HG02588 (cell line): Measurements from ENCODE around the gene BCAR3.

Experiments
- ATAC-seq: cut with Tn5 transposase; IDR thresholded peaks from one replicate; pipeline ENCODE4 v1.9.1; 2021; ENCODE audit warnings: mild to moderate bottlenecking, moderate library complexity; ENCODE audit not compliant: unreplicated experiment

BCAR3 gene

DNA sequence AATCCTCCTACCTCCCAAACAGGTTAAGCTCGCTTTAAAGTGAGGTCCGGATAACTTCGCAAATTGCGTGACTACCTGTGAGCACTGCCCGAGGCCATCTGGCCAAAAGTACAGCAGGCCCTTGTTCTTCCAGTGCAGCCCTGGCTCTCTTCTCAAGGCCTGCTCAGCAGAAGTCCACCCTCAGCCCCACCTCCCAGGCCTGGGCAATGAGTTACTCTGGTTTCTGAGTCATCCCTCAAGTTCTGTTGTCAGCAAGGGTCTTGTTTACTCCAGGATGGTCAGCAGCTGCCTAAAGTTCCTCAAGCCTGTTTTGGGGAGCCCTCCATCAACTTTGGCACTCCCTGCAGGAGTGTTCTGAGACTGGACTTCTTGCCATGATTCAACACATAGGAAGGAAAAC lies 101.7 kb downstream of the BCAR3 start:
- no peak for ATAC-seq

DNA sequence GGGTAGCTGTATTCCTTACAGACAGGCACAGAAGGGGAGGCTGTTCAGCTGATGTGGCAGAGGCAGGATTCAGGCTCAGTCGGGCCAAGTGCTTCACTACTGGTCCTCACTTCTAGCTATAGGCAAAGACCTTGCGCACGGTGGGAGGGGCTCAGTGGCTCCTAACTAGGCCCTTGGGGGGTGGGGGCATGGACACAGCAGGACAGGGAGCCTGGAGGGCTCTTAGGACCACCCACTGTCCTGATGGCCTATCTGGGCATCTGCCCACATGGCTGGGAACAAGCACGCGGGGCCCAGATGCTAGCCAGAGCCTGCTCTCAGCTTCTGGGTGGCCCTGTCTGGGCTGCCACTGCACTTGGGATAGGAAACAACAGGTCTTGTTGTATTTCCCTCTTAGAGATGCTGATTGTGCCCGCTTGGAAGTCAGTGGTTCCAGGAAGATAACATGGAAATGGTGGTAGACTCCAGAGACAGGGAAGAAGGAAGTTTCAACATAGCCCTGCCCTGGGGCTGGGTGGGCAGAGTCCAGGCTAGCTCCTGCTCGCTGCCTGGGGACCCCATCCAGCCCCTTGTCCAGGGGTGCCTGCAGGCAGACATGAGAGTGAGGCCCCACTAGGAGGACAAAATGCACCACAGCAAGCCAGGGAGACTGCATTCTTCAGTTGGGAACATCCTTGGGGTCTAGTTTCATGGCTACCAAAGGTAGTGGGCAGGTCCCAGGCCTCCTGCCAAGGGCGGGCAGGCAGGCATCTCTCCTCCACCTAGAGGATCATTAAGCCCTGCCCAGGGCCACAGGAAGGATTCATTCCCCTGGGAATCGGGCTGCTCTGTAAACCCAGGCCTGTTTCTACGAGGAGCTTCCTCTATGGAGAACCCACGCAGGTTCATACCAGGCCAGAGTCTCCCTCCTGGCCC lies 102.5 kb downstream of the BCAR3 start:
- no peak for ATAC-seq

DNA sequence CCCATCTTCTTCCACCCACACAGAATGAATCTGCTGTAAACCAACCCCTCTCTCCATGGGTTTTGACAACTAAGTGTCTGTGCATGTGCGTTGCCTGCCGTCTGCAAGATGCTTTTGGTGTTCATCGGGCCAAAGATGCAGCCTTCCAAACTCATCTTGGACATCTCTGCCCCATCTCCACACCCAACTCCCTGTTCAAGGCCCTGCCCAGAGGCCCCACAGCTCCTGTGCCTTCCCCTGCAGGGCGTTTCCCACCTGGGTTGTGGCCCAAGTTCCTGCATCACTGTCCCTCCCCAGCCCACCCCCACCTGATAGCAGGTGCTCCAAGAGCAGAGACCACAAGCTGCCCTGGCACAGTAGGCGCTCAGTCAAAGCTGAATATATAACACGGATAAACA lies 103.2 kb downstream of the BCAR3 start:
- ATAC-seq, result no peak

DNA sequence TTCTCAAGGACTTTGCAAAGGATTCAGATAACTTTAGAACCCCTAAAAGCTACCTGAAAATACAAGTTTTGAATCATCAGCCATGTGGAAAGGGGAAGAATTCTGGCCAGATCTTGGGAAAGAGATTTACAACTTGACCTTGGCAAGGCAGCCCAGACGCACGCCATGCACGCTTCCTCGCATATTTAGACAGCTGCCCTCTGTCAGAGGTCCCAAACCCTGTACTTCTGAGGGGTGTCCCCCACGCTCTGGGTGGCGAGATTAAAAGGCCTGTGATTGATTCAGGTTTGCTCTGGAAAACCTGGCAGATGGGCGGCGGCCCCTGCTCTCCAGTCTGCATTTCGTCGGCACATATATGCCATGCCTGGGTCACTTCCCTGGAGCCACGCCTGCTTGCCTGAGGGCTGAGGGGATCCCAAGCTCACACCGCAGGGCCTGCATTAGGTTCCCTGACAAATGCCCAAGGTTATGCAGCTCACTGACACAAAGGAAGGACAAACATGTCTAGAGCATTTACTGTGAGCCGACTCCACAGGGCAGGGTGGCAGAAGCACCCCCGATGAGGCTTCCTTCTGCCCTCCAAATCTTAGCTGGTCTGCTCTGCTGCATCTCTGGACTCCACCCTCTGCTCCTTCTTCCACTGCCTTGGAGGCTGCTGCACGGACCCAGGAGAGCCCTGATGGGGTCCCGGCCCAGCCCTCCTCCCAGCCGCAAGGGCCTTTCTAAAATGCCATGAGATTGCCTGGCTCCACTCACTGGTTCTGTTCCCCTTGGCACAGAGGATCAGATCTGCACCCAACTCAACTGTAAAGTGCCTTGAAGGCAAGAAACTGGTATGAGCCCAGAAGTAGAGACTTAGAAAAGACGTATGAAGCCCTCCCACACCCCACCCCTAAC lies 103.9 kb downstream of the BCAR3 start:
- no peak for ATAC-seq

DNA sequence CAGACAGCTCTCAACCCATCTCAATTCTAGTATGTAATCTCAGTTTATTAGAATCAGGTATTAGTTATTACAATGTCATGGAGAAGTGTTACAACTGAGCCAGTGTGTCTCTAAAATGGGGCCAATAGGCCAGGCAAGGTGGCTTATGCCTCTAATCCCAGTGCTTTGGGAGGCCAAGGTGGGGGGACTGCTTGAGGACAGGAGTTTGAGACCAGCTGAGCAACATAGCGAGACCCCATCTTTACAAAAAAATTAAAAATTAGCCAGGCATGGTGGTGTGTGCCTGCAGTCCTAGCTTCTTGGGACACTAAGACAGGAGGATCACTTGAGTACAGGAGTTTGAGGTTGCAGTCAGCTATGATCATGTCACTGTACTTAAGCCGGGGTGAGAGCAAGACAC lies 104.9 kb downstream of the BCAR3 start:
- no peak for ATAC-seq

DNA sequence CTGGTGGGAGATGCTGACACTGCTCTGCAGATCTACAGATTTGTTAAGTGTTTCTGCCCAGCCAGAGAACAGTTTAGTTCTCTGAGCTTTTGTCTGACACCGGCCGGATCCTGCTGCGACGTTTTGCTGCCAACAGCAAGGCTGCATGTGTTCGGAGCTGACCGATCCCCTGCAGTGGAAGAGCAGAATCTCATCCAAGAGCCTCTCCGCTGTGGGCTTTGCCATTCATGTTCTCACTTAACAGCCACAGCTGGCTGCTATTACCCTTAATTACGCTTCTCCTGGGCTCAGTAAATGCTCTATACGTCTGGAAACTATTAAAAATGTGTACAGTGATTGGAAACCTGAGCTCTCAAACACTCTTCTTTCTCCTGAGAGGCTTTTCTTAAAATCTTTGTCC lies 105.3 kb downstream of the BCAR3 start:
- ATAC-seq, result no peak

DNA sequence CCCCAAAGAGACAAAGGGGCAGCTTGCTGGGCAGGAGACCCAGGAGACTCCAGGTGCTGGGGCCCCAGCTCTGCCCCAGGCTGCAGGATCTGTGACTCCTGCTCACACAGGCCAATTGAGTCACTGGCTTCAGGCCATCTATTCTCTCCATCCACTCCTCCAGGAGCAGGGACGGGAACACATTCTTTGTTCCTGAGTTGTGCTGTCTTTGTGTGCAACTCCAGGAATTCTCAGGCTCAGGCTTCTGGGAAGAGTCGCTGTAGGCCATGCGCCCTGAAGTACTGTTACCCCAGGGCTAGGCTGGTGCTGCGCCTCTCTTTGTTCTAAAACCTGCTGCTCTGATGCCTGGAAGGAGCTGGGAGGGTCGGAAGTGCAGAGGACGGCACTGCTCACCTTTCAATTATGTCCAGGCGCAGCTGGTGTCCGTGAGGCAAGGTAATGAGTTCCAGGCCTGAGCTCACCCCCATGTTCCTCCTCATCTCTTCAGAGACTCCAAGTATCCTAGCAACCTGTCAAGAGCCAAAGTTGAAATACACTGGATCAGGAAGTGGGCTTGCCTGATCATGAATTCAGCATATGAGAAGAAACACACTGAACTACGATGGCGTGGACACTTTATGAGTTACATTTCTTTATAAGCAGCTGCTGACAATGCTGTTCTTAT lies 105.9 kb downstream of the BCAR3 start:
- ATAC-seq, result no peak

DNA sequence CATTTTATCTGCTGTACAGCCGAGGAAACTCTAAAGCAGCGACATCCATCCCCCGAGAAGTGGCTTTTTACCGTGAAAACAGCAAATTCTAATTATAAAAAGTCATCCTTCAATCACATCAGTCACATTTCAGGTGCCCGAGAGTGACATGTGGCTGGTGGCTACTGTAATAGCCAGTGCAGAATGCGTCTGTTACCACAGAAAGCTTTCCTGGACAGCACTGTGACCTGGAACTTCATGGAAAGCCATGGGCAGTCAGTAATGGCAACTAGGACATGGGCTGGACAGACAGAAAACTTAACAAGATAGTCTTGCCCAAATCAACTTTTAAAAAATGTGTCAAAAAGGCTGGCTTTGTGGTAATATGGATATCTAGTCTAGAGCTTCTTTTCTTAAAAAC lies 106.6 kb downstream of the BCAR3 start:
- no peak for ATAC-seq

DNA sequence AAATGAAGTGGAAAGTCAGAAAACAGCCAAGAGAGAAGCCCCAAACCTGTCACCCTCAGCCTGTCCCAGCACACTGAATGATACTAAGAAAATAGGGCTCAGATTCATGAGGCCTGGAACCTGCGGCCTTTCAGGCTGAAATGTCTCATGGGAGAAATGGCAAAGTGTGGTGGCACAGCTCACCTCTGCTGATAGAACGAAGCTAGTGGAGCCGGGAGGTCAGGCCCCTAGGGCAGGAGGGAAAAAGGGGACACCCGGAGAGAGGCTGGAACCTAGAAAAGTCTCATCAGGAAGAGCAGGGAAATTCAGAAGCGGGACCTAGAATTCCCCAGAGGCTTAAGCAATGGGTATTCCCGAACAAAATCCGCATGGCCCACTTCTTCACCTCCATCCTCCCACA lies 107.1 kb downstream of the BCAR3 start:
- ATAC-seq, result no peak

DNA sequence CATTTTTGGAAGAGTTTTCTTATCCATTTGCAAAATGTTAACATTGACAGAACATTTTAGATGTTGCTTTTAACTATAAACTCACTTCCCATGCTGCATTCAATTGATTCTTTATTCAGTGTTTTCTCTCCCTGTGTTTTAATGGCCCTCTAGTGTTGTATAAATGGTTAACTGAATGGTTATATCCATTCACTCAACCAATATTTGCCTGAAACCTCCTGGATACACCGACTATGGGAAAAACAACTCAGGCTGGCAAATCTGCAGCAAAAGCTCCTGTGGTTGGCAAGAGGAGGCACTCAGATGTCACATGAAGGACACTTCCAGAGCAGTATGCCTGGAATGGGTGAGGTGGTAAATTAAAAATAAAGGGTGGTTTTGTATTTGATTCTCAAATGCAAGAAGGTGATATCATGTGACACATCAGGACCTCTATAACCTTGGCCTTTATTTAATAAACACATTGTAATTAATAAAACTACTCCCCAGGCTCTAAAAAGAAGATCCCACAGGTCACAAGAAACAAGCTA lies 107.6 kb downstream of the BCAR3 start:
- no peak for ATAC-seq

DNA sequence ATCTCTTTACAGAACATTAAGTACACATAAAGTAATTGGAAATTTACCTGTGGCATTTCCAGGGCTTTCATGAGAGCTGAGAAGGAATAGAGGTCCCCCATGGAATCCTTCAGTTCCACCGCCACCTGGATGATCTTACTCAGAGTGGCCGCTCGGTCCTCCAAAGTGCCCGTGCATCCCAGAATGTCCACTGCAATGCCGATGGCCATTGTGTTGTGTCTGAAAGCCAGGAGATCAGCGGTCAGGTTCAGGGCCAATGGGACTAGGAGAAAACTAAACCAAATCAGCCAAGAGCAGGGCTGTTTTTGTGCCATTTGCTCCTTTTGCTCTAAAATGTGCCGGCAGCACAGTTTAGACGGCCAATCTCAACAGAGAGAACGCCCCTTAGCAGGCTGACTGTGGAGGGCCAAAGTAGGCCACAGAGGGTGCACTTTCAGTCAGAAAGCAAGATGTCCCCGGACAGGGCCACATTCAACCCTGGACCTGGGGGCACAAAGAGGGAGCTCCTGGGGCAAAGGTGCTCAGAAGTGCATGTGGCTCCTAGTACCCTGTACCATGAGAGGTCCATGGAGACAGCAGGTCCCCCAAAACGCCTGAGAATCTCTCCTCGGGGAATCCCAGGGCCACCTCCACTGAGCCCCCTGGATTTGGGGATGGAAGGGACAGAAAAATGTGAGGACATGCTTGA lies 109.9 kb downstream of the BCAR3 start:
- no peak for ATAC-seq

DNA sequence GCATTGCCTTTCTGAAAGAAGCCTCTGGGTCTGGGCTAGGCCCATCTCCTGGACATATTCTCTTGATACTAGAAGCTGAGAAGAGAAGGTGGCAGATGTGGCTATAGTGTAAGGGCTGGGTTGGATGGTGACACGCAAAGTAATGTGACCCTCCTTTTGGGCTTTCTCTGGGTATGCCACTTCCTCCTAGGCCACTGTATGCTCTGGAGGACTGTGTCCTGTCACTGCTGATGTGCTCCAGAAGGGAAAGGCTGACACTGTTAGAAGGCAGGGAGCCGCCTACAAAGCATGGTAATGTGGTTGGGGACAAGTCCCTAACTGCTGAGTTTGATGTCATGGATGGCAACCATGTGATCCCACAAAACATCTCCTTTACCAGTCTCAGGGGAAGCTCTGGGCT lies 112.1 kb downstream of the BCAR3 start:
- no peak for ATAC-seq

DNA sequence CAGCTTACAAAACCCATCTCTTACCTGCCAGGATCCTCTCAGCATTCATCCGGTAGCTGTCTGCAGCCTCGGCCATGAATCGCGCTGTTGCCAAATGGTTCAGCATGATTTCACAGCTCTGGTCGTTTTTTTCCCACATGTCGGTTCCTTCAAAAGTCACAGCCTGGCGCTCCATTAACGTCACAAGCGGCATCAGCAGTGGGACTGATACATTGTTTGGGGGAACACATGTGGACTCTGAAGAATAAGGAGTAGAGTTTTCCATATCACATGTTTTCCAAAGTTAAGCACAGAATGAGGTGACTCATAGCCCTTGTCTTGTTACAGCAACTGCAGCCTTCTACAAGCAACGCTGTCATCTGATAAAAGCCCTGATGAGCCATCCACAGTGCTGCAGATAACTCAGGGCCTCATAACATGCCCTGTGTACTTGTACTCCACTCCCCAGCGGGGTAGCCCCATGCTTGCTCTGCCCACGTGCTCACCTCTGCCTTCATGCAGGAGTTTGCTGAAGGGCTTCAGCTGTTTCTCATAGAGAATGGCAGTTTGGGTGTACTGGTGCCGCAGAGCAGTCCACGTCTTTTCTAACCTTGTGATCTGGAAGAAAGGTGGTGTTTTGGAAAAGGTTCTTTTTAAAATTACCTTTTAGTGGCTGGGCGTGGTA lies 114.2 kb downstream of the BCAR3 start:
- ATAC-seq, result no peak

DNA sequence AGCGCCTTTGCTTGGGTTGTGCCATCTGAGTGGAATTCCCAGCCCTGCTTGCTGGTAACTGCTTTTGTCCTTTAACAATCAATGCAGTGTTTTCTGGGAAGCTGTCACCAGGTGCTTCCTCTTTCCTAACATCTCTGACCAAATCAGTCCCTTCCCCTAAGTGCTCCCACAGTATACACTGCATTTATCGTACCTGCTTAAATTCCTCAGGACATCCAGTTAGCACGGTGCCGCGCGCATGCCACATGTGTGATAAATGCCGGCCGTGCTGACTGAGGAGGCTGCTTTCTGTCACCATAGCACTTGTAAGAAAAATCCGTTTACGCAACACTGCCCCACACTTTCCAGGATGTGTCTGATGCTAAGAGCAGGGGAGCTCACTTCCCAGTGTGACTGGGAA lies 115.4 kb downstream of the BCAR3 start:
- no peak for ATAC-seq

DNA sequence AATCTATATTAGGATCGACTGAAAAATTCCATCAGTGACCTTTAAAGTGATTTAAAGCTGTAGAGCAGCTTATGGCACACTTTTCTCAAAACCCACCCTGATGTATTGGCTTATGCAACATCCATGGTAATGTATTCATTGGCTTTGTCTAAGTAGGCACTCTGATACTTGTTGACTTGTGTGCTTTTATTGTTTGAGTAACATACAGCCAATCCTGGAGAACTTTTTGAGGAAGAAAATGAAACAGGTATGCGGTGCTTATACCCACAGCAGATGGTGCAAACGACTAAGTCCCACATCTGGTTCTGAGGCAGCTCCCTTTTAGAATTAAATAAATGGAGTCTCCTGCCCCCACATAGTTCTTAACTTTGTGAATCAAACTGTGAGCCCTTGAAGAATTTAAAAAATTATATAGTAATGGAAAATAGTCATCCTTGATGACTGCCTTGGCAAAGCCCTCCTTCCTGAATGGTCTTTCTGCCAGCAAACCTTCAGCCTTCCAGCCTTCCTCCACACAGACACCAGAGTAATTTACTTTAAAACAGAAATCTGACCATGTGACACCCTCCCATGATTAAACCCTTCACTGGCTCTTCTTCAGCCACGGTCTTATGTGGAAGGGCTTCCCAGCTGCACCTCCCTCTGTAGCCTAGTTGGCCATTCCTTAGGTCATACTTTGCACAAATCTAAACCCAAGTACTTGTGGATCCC lies 116.0 kb downstream of the BCAR3 start:
- no peak for ATAC-seq

DNA sequence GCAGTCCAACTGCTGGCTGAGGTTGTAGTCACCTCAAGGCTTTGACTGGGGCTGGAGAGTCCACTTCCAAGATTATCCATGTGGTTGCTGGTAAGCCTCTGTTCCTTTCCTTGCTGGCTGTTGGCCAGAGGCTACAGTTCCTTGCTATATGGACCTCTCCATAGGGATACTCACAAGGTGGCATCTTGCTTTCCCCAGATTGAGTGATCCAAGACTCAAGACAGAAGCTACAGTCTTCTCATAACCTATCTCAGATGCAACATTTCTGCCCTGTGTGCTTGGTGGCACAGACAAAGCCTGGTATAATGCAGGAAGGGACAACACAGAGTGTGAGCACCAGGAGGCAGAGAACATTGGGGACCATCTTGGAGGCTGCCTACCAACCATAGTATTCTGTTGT lies 121.9 kb downstream of the BCAR3 start:
- ATAC-seq, result no peak

DNA sequence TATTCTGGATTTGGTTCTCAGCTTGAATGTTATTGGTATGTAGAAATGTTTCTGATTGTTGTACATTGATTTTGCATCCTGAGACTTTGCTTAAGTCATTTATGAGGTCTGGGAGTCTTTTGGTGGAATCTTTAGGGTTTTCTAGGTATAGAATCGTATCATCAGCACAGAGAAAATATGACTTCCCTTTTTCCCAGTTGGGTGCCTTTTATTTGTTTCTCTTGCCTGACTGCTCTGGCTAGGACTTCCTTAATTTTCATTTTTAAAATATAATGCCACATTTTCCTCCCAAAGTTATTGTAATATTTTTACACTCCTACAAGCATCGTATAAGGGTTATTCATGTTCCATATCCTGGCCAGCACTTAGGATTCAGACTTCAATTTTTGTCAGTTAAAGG lies 122.6 kb downstream of the BCAR3 start:
- no peak for ATAC-seq

DNA sequence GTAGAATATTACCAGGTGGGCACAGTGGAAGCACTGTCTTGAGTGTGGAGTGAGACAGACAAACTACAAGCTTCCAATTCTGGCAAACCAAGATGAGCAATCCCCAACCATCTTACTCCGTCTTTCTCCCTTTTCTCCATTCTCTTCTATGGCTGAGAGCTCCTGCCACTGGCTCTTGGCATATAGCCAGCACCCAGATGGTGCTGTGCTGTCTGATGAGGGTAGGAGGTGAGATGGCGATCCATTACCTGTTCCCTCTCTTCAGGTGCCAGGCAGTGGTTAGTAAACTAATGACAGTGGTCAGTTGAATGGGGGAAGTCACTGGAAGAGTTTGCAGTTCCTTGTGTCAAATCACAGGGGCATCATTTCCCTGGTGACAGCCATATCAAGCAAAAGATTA lies 125.3 kb downstream of the BCAR3 start:
- ATAC-seq, result no peak
